GM21367 (cell line): ENCODE data around the gene RPS6KC1.
"Not testable (repeated sequence)": the region's sequence is repeated elsewhere in the genome, so short reads cannot be mapped to it uniquely, and the experiment has no call there.

Source experiments
- ATAC-seq: cut with Tn5 transposase; IDR thresholded peaks from one replicate; pipeline ENCODE4 v1.9.1; 2021; ENCODE audit not compliant: unreplicated experiment

RPS6KC1 gene

GRCh38 chr1:213104604-213105003 lies 53.6 kb downstream of the RPS6KC1 start:
- peak; percentile 44 for ATAC-seq

- ATAC-seq = no peak
Observed at GRCh38 chr1:213106298-213106697, 55.3 kb downstream of the RPS6KC1 start.

GRCh38 chr1:213107613-213108012 lies 56.6 kb downstream of the RPS6KC1 start:
- no peak for ATAC-seq

GRCh38 chr1:213110349-213111300 lies 59.6 kb downstream of the RPS6KC1 start:
- peak; percentile 86 for ATAC-seq

GRCh38 chr1:213111502-213111901 lies 60.5 kb downstream of the RPS6KC1 start:
- ATAC-seq = no peak

GRCh38 chr1:213112723-213113122 lies 61.7 kb downstream of the RPS6KC1 start:
- ATAC-seq = not testable (repeated sequence)

- not testable (repeated sequence) for ATAC-seq
Observed at GRCh38 chr1:213117699-213118180, 66.7 kb downstream of the RPS6KC1 start.

GRCh38 chr1:213119794-213120193 lies 68.8 kb downstream of the RPS6KC1 start:
- ATAC-seq = no peak

- ATAC-seq = no peak
Observed at GRCh38 chr1:213120386-213120785, 69.3 kb downstream of the RPS6KC1 start.

GRCh38 chr1:213120961-213121360 lies 69.9 kb downstream of the RPS6KC1 start:
- no peak for ATAC-seq

GRCh38 chr1:213122514-213122929 lies 71.5 kb downstream of the RPS6KC1 start:
- no peak for ATAC-seq

- no peak for ATAC-seq
Observed at GRCh38 chr1:213123087-213123486, 72.0 kb downstream of the RPS6KC1 start.

- ATAC-seq = no peak
Observed at GRCh38 chr1:213123536-213123935, 72.5 kb downstream of the RPS6KC1 start.

GRCh38 chr1:213124590-213124989 lies 73.5 kb downstream of the RPS6KC1 start:
- ATAC-seq = no peak

GRCh38 chr1:213125643-213126042 lies 74.6 kb downstream of the RPS6KC1 start:
- ATAC-seq = no peak

- ATAC-seq = no peak
Observed at GRCh38 chr1:213127074-213127473, 76.0 kb downstream of the RPS6KC1 start.

GRCh38 chr1:213131851-213132655 lies 81.0 kb downstream of the RPS6KC1 start:
- no peak for ATAC-seq

- no peak for ATAC-seq
Observed at GRCh38 chr1:213135572-213135971, 84.5 kb downstream of the RPS6KC1 start.

GRCh38 chr1:213136190-213136917 lies 85.3 kb downstream of the RPS6KC1 start:
- ATAC-seq = no peak

- ATAC-seq = no peak
Observed at GRCh38 chr1:213138391-213138790, 87.3 kb downstream of the RPS6KC1 start.

GRCh38 chr1:213138892-213139291 lies 87.9 kb downstream of the RPS6KC1 start:
- ATAC-seq = no peak
